Measurements from ENCODE around the gene MACROH2A1.

DNA sequence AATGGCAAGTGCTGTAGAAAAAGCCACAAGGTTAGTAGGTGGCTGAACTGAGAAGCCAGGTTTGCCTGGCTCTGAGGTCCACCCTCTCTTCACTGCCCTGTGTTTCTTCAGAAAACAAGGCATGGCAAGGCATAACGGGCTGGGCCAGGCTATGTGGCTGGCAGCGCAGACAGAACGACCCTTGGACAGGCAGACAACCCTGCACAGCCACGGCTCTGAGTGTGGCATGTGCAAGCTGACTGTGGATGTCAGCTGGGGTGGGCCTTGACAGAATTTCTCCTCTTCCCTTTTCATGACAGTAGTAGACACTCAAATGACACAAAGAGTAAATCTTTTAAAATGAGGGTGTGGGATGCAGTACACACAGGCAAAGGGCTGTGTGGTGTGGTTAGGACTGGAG is 81.7 kb downstream of the MACROH2A1 start:
- TF ChIP-seq CTCF (conservative IDR thresholded peaks at IDR 0.05 in 1 of 2, IDR thresholded peaks at IDR 0.05 in 1 of 2; ENCODE audit: low read depth in 1 of 2, low read length in 2 of 2): no peak
- no peak for TF ChIP-seq EZH2 (IDR thresholded peaks at IDR 0.05; ENCODE audit: low read length, missing control alignments)
